IMR-90 (cell line): ENCODE measurements around the gene TES.

ENCODE experiments used
- BHLHE40 ChIP-seq: fragments of 150-350 bp; IDR thresholded peaks from 2 replicates; pipeline ENCODE4 v1.6.1; 2016; ENCODE audit warnings: mild to moderate bottlenecking, low read depth, low read length
- CEBPB ChIP-seq: IDR thresholded peaks from 2 replicates; pipeline ENCODE4 v1.6.1; 2012; ENCODE audit warnings: low read depth, low read length, improper control_type of control experiment
- MXI1 ChIP-seq: IDR thresholded peaks from 2 replicates; pipeline ENCODE4 v1.6.1; 2012; ENCODE audit warnings: low read depth, mild to moderate bottlenecking, low read length, moderate library complexity, borderline replicate concordance
- NFE2L2 ChIP-seq: fragments of 150-350 bp; IDR thresholded peaks from 2 replicates; pipeline ENCODE4 v1.6.1; 2016; ENCODE audit warnings: low read depth, mild to moderate bottlenecking, low read length
- POLR2A ChIP-seq: IDR thresholded peaks from 2 replicates; pipeline ENCODE4 v1.6.1; 2012; ENCODE audit warnings: mild to moderate bottlenecking, low read depth, low read length
- RAD21 ChIP-seq: IDR thresholded peaks from 2 replicates; pipeline ENCODE4 v1.6.1; 2012; ENCODE audit warnings: low read length, improper control_type of control experiment
- RCOR1 ChIP-seq: IDR thresholded peaks from 2 replicates; pipeline ENCODE4 v1.6.1; 2012; ENCODE audit warnings: mild to moderate bottlenecking, low read length, improper control_type of control experiment; ENCODE audit not compliant: insufficient replicate concordance
- RFX5 ChIP-seq: IDR thresholded peaks from 2 replicates; pipeline ENCODE4 v1.8.0; 2012; ENCODE audit warnings: low read depth, mild to moderate bottlenecking, low read length, moderate library complexity
- SMC3 ChIP-seq: fragments of 150-350 bp; IDR thresholded peaks from 2 replicates; pipeline ENCODE4 v1.6.1; 2016; ENCODE audit warnings: low read depth, mild to moderate bottlenecking, antibody characterized with exemption, low read length, moderate library complexity
- TF ChIP-seq, protein P1 (sequence below): conservative IDR thresholded peaks from 2 replicates; pipeline ENCODE4 v1.5.1; 2012; ENCODE audit warnings: mild to moderate bottlenecking, low read depth, low read length, improper control_type of control experiment
- TF ChIP-seq, protein P2 (sequence below): fragments of 150-350 bp; IDR thresholded peaks from 2 replicates; pipeline ENCODE4 v1.6.1; 2017; ENCODE audit warnings: mild to moderate bottlenecking, antibody characterized with exemption, low read length, low read depth
- TF ChIP-seq, protein P3 (sequence below): fragments of 150-350 bp; IDR thresholded peaks from 2 replicates; pipeline ENCODE4 v1.6.1; 2016; ENCODE audit warnings: low read depth, mild to moderate bottlenecking, low read length, moderate library complexity, borderline replicate concordance

DNA sequence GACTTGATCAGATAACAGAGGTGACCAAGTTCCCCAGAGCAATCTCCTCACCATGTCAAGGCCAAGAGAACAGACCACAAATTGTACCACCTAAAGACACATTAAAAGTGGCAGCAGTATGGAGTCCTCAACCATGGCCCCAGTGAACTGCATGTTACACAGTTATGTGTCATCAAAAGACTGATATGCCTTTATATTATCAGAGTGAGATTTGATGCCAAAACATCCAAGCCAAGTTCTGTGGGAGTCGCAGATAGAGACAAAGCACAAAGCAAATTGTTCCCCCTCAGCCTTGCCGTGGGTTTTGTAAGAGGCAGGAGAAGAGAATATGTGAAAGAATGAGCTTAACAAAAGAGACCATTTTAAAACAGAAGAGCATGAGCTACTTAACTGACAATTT is 39.2 kb upstream of the TES start:
- no peak for TF ChIP-seq MXI1
- TF ChIP-seq, protein P1, sequence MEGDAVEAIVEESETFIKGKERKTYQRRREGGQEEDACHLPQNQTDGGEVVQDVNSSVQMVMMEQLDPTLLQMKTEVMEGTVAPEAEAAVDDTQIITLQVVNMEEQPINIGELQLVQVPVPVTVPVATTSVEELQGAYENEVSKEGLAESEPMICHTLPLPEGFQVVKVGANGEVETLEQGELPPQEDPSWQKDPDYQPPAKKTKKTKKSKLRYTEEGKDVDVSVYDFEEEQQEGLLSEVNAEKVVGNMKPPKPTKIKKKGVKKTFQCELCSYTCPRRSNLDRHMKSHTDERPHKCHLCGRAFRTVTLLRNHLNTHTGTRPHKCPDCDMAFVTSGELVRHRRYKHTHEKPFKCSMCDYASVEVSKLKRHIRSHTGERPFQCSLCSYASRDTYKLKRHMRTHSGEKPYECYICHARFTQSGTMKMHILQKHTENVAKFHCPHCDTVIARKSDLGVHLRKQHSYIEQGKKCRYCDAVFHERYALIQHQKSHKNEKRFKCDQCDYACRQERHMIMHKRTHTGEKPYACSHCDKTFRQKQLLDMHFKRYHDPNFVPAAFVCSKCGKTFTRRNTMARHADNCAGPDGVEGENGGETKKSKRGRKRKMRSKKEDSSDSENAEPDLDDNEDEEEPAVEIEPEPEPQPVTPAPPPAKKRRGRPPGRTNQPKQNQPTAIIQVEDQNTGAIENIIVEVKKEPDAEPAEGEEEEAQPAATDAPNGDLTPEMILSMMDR, result no peak
- no peak for TF ChIP-seq SMC3
- no peak for TF ChIP-seq RFX5
- TF ChIP-seq, protein P2, sequence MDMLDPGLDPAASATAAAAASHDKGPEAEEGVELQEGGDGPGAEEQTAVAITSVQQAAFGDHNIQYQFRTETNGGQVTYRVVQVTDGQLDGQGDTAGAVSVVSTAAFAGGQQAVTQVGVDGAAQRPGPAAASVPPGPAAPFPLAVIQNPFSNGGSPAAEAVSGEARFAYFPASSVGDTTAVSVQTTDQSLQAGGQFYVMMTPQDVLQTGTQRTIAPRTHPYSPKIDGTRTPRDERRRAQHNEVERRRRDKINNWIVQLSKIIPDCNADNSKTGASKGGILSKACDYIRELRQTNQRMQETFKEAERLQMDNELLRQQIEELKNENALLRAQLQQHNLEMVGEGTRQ, result no peak
- TF ChIP-seq, protein P3, sequence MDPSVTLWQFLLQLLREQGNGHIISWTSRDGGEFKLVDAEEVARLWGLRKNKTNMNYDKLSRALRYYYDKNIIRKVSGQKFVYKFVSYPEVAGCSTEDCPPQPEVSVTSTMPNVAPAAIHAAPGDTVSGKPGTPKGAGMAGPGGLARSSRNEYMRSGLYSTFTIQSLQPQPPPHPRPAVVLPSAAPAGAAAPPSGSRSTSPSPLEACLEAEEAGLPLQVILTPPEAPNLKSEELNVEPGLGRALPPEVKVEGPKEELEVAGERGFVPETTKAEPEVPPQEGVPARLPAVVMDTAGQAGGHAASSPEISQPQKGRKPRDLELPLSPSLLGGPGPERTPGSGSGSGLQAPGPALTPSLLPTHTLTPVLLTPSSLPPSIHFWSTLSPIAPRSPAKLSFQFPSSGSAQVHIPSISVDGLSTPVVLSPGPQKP, result no peak
- no peak for TF ChIP-seq POLR2A
- TF ChIP-seq RCOR1, result no peak
- no peak for TF ChIP-seq CEBPB
- TF ChIP-seq RAD21, result no peak
- no peak for TF ChIP-seq BHLHE40
- no peak for TF ChIP-seq NFE2L2
